ENCODE data around the gene KRTAP10-7. TPM values are rescaled to one million over a fixed set of nuclear protein-coding genes. Genes with fewer than 3 reads are reported as not detected.
A peak's percentile ranks its signal among the peaks of the same experiment; 100 is the strongest.

Gene KRTAP10-7
- total RNA-seq, 6 experiments from 2014 or later = not detected

- no peak overlapping the region for H3K27ac ChIP-seq
- WGBS (ENCODE audit: insufficient coverage, low coverage, low lambda C conversion rate, missing lambda C conversion rate) = 81% methylated on average over 8 of the region's 18 CpGs
- H3K27me3 ChIP-seq = no peaks in the 10 kb centered on the region
- ATAC-seq (peak in 1 of 4 donors; percentile 26), DNase-seq (no peak)
- no peaks in the 10 kb centered on the region for H3K9me3 ChIP-seq
- H3K4me1 ChIP-seq = no peaks in the 10 kb centered on the region
- H3K36me3 ChIP-seq = no peaks in the 10 kb centered on the region
- intact Hi-C loops (cut with DNase I) = no loop called here
- H3K4me3 ChIP-seq = no peak overlapping the region
- TF ChIP-seq CTCF (IDR thresholded peaks at IDR 0.05) (no peak), POLR2A (IDR thresholded peaks at IDR 0.05) (no peak)
Observed at GRCh38 chr21:44567481-44568171, 32.8 kb upstream of the KRTAP10-7 start.

GRCh38 chr21:44568261-44568660, 32.1 kb upstream of the KRTAP10-7 start:
- H3K4me1 ChIP-seq = no peaks in the 10 kb centered on the region
- no peak for DNase-seq

DNA sequence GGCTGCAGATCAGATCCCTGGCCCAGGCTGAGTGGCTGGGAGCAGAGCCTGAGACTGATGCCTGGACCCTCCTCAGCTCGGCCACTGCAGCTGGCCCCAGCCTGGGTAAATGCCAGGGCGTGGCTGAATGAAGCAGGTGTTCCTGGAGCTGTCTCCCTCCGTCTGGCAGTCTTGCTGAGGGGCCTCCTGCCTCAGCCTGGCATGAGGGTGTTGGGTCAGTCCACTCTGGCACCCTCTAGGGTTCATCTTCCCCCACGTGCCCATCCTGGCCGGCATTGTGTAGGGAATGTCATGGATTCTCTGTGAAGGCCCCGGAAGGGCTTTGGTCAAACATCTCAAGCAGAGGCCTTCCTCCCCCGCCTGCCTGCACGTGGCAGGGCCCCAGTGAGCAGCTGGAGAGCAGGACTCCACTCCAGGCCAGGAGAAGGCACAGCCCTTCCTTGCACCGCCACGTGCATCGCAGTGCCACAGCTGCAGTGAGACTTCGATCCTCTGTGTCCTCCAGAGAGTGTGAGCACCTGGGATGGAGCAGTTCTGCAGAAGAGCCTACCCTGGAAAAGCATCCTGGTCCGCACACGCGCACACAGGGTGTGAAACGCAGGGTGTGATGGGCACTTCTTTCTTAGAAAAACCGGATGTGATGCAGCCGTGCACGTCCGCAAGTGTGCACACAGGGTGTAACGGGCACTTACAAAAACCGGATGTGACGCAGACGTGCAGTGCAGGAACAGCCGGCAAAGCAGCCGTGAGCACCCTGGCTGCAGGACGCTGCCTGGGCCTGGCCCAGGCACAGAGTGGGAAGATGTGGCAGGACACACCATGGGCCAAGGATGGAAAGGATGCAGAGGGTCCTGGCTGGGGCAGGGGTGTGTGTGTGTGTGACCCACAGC, 31.5 kb upstream of the KRTAP10-7 start:
- no peak for DNase-seq
- no peak for TF ChIP-seq CTCF (IDR thresholded peaks at IDR 0.05)
- TF ChIP-seq POLR2A (IDR thresholded peaks at IDR 0.05) = no peak

More at GRCh38 chr21:44568261-44568660, 32.1 kb upstream of the KRTAP10-7 start:
- peak in 1 of 4 donors; percentile 16 for ATAC-seq
- H3K9me3 ChIP-seq = no peaks in the 10 kb centered on the region
- no peak overlapping the region for H3K4me3 ChIP-seq
- no peaks in the 10 kb centered on the region for H3K27me3 ChIP-seq
- intact Hi-C loops (cut with DNase I) = no loop called here
- H3K27ac ChIP-seq = no peak overlapping the region
- WGBS (ENCODE audit: insufficient coverage, low coverage, low lambda C conversion rate, missing lambda C conversion rate) = 60% methylated on average over 1 of the region's 12 CpGs
- TF ChIP-seq CTCF (IDR thresholded peaks at IDR 0.05) (no peak), POLR2A (IDR thresholded peaks at IDR 0.05) (no peak)
- H3K36me3 ChIP-seq = no peaks in the 10 kb centered on the region

GRCh38 chr21:44569861-44570517, 30.4 kb upstream of the KRTAP10-7 start:
- ATAC-seq (no peak), DNase-seq (no peak)
- intact Hi-C loops (cut with DNase I) = no loop called here
- H3K9me3 ChIP-seq = no peaks in the 10 kb centered on the region
- no peak overlapping the region for H3K27ac ChIP-seq
- H3K4me1 ChIP-seq = no peaks in the 10 kb centered on the region
- no peaks in the 10 kb centered on the region for H3K36me3 ChIP-seq
- H3K27me3 ChIP-seq = no peaks in the 10 kb centered on the region
- H3K4me3 ChIP-seq = no peak overlapping the region
- 63% methylated on average over 3 of the region's 12 CpGs for WGBS (ENCODE audit: insufficient coverage, low coverage, low lambda C conversion rate, missing lambda C conversion rate)
- TF ChIP-seq POLR2A (IDR thresholded peaks at IDR 0.05) = no peak
- TF ChIP-seq CTCF (IDR thresholded peaks at IDR 0.05) = no peak

More for the DNA sequence above, 31.5 kb upstream of the KRTAP10-7 start:
- intact Hi-C loops (cut with DNase I) = no loop called here
- peak in 1 of 4 donors; percentile 16 for ATAC-seq
- 82% methylated on average over 15 of the region's 27 CpGs for WGBS (ENCODE audit: insufficient coverage, low coverage, low lambda C conversion rate, missing lambda C conversion rate)
- Histone ChIP-seq H3K27ac (no peak overlapping the region), H3K9me3 (no peaks in the 10 kb centered on the region), H3K4me3 (no peak overlapping the region), H3K4me1 (no peaks in the 10 kb centered on the region), H3K27me3 (no peaks in the 10 kb centered on the region), H3K36me3 (no peaks in the 10 kb centered on the region)

Measured in right lobe of liver (tissue), 6 donors.